ENCODE measurements around the gene ARHGAP21.

ARHGAP21 gene

DNA sequence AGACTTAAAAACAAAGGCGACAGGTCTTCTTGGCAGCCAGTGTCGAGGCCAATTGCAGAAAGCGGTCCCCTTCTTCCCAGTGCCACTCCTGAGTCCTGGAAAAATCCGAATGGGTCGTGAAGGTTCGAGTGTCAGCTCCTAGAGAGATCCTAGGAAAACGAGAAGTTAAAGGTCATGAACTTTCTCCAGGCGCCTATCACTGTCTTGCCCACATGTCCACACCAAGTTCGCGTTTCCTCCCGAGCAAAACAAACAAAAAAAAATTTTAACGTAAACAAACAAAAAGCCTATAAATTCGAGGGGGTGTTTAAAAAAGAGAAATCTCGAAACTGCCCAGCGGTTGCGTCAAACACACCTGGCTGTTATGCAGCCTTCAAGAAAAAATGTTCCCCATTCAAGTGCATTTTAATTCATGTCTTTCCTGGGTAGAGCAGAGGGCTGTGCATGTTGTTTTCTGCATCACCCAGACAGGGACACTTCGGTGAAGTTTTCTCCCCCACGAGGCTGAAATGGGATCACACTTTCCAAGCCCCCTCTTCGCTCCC, 1.5 kb downstream of the ARHGAP21 start:
- no peak for DNase-seq

DNA sequence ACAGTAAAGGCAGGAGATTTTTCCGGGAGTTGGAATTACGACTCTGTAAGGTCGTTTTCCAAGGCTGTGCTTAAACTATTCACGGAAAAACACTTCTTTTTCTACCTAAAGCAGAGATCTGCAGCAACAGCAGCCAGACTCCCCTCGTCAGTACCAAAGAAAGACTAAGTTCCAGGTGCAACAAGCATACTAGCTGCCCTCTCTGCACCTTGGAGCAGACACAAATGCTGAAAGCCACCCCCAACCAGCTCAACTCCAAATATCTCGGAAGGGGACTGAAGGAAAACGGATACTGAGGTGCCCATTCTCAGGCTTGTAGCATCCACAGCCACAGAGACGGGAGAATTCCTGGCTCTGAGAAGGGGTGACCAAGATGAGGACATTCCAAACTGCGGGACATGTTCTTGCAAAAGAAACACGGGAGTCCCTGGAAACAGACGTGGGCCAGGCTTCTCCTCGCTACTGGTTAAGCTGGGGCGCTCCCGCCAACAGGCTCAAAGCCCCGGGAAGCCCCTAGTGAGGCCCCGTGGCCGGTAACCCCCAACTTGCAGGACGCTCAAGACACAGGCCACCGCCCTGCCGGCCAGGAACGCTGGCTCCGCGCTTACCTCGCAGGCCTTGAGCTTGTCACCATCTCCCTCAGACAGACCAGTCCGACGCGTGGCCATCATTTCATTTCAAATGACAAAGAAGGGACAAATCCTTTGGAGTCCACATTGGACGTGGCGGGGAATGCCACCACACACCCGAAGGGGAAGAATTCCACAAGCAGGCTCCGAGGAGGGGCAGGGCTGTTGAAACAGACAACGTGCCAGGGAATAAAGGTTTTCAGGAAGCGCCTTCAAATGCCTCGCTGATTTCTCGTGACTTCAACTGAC, 2.2 kb downstream of the ARHGAP21 start:
- no peak for DNase-seq

GRCh38 chr10:24720096-24720495, 3.6 kb downstream of the ARHGAP21 start:
- DNase-seq = no peak

DNA sequence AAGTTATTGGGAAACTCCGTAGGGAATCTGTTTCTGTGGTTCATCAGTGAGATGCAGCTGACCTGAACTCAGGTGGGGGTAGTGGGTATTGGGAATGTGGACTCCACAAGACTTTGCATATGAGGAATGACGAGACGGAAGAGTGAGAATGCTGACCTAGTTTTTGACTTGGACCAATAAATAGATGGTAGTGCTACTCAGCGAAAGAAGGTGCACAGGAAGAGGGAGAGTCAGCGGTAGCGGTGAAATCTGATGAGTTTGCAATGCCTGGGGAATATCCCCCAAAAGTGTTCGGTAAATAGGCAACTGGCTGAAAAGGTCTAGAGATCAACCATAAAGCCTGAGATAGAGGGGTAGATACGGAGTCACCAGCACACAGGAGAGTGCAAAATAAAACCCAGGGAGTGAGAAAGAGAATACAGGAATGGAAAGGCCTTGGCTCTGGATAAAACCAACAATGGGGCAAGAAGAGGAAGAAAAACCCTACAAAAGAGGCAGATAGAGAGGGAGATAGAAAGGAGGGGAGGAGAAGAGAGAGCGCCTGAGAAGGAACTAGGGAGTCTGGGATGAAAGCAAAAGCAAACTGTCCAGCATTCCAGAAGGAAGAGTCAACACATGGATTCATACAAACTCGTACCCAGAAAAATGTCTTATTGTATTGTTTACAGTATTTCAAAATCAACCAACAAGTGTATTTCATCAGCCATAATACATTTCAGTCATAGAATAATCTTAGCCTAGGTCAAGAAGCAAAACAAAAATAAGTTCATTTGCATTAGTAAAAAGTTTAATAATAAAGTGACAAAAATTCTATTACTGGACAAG, 5.4 kb downstream of the ARHGAP21 start:
- no peak for DNase-seq

- DNase-seq = no peak
Observed at GRCh38 chr10:24716295-24716694, 7.4 kb downstream of the ARHGAP21 start.

DNA sequence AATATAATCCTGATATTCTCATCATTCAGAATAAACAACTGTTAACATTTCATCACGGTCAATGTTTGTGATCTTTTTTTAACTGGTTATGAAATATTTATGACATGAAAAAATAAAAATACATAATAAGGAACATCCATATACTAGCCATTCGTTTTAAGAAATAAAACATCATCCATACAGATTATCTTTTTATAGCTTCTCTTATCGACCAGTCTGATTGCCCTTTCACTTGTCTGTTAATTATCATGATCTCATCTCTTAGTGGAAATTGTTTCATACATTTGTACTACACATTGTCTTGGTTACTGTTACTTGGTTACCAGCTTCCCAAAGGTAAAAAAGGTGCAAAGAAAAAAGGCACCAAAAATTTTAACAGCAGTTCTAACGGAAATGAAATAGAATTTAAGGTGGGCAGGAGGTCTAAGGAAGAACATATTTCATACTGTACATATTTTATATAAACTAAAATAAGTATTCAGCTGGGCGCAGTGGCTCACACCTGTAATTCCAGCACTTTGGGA, 8.4 kb downstream of the ARHGAP21 start:
- no peak for DNase-seq

DNA sequence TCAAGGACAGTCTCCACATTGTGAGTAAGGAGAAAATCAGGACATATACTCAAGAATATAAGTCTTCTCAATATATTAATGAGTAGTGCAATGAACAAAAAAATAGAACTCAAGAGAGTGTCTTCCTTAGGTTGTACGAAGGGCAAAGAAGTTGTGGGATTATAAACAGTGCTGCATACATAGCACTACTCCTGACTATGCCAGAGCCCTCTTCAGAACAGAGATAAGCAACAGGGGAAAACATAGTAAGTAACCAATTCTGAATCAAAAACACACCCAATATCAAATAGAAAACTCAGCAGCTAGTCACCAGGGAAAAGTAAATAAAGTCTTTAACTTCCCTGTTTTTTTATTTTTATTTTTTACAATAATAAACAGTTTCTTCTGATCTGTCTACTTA, 10.6 kb downstream of the ARHGAP21 start:
- no peak for DNase-seq

DNA sequence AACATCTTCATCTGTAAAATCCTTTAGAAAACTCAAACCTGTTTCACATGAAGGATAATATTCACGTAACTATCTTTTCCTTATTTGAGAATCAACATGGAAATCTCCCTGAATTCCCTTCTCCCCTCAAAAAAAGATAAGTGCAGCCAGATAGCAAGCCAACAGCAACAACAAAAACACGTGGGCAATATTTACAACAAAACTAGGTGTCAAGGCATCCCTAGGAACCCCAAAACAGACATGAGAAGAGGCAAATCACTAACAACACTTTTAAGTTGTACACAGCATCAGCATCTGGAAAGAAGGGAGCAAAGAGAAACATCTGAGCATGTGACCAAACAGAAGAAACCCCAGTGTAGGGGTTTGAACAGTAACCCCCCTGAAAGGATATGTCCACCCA, 12.2 kb downstream of the ARHGAP21 start:
- no peak for DNase-seq

DNA sequence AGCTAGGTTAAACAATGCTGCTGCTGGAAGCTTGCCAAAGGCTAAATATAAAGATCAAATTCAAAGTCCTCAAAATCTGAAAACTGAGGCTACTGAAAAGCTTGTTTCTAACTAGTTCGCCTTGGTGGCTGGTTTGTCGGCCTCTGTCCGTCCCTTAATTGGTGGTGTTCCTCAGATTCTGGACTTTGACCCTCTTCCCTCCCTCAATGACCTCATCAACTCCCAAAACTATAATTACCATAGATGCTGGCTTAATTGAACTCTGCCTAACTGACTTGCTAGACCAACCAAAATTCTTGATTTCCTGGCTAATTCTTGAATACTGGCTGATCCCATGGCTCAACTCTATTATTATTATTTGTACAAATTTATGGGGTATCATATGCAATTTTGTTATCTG, 15.6 kb downstream of the ARHGAP21 start:
- no peak for DNase-seq

GRCh38 chr10:24707445-24707844, 16.2 kb downstream of the ARHGAP21 start:
- peak; percentile 19 to 25 for DNase-seq

GRCh38 chr10:24706479-24707118, 17.1 kb downstream of the ARHGAP21 start:
- peak in 1 of 2 experiments; percentile 36 for DNase-seq

DNA sequence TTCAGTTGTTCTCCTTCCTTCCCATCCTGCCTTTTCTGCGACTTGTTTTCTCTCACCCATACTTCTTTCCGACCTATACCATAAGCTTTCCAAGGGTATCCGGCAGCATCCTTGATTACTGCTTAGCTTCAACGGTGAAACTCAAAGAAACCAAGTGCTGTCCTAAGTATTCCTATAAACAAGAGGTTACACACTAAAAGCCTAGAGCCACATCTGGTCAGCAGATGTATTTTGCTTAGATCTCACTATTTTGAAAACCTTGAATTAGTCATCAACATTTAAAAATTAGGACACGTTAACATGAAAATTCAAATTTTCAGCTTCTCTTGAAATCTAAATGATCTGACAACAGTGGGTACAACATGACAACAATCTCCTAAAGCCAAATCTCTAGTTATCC, 20.0 kb downstream of the ARHGAP21 start:
- no peak for DNase-seq

DNA sequence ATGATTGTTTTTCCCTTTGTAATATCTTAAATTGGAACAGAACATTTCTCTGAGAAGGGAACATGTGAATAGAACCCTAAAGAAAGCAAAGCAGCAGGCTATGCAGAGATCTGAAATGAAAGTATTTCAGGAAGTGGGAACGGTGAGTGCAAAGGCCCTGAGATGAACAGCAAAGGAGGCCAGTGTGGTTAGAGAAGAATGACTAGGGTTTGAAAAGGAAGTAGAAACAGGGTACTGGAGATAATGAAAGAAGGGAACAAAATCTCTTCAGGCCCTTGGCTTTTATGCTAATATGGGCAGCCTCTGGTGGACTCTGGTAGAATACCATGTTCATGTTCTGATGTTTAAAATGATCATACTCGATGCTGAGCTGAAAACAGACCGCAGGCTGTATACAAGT, 22.2 kb downstream of the ARHGAP21 start:
- DNase-seq = no peak

DNA sequence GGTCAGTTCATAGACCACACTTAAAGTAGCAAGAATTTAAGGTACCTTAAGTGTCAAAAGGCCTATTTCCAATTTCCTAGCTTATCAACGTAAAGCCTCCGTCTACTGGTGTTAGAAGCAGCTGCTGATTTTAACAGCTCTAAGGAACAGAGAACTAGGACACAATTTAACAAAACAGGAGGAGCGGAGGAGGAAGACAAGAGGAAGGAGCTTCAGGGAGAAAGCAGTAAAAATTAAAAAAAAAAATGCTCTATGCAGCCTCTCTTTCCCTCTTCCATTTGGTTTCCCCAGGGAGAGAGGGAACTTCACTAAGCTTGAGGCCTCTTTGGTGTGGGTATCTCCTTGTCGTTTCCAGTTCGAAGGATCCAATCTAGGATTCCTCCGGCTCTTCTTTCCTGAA, 22.7 kb downstream of the ARHGAP21 start:
- no peak for DNase-seq

- DNase-seq = no peak
Observed at GRCh38 chr10:24698270-24698669, 25.4 kb downstream of the ARHGAP21 start.

GRCh38 chr10:24697080-24697479, 26.6 kb downstream of the ARHGAP21 start:
- DNase-seq = no peak

DNA sequence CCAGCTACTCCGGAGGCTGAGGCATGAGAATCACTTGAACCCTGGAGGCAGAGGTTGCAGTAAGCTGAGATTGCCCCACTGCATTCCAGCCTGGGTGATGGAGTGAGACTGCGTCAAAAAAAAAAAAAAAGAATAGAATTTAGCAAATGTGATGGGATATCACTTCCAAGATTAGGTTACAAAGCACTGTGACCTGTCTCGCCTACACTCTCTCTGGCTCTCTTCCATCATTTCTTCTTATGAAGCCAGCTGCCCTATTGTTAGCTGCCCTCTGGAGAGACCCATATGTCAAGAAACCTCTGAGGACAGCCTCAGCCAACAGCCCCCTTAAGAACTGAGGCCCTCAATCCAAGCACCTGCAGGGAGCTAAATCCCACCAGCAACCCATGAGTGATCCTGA, 28.2 kb downstream of the ARHGAP21 start:
- DNase-seq = no peak

GRCh38 chr10:24694086-24694485, 29.6 kb downstream of the ARHGAP21 start:
- DNase-seq = no peak

GRCh38 chr10:24690961-24691512, 32.6 kb downstream of the ARHGAP21 start:
- no peak for DNase-seq

- DNase-seq = no peak
Observed at GRCh38 chr10:24685958-24686540, 37.6 kb downstream of the ARHGAP21 start.

DNA sequence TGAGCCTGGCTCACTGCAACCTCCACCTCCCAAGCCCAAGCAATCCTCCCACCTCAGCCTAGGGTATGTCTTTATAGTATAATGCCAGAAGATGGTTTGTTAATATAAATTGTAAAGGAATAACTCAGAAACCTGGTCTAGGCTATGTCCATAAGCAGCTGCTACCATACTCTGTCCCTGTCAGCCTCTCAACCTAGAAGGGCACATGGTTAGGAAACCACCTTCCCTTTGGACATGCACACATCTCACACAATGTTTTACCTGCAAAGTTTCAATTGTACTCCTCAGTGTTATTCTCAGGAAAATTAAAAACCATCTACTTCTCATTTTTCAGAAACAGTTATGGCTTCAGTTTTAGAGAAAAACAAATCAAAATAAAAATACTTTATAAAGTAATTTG, 40.1 kb downstream of the ARHGAP21 start:
- no peak for DNase-seq

- DNase-seq = no peak
Observed at GRCh38 chr10:24681572-24682088, 42.1 kb downstream of the ARHGAP21 start.

Measured in activated T-cell treated with anti-CD3 and anti-CD28 coated beads, Interleukin-2, amount 50 U/mL, for 48 hours (primary cell).